GM21526 (cell line): ENCODE measurements around the gene EFHC1.

ENCODE experiments used
- ATAC-seq: cut with Tn5 transposase; IDR thresholded peaks from one replicate; pipeline ENCODE4 v1.9.1; 2021; ENCODE audit warnings: moderate library complexity; ENCODE audit not compliant: unreplicated experiment, low FRiP score

Gene EFHC1

DNA sequence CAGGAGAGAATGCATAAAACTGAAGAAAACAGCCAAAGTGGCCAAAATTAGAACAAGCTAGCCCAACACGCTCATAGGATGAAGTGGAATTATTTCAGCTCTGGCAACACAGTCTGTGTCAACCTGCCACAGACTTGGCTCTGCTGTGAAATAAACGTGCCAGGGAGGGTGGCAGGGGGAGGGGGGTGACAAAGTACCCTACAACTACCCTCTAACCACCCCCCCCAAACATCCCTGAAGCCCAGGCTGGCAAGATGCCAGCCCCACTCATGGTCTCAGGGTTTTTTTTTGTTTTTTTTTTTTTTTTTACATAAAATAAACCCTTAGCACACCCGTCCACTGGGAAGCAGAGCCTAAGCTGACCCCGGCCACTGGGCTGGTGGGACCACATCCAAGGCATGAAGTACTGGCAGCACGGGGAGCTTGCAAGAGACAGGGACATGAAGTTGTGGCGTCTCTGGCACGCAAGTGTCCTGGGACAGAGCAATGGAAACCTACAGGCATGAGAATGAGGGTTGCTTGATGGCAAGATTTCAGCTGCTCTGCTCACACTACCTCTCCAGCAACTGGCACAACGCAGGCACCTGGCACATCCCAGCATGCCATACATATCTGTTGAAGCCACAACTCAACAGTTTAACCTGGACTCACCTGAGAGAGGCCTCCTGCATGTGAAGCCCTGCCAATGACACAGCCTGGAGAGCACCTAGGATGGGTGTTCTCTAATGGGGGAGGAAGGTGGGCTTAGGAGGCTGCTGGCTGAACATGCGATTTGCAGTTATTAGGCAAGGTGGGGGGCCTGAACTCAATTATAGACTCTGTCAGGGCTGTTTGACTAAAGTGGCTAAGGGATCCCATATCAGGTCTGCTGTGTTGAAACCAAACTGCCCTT lies 80.3 kb downstream of the EFHC1 start:
- ATAC-seq = no peak

DNA sequence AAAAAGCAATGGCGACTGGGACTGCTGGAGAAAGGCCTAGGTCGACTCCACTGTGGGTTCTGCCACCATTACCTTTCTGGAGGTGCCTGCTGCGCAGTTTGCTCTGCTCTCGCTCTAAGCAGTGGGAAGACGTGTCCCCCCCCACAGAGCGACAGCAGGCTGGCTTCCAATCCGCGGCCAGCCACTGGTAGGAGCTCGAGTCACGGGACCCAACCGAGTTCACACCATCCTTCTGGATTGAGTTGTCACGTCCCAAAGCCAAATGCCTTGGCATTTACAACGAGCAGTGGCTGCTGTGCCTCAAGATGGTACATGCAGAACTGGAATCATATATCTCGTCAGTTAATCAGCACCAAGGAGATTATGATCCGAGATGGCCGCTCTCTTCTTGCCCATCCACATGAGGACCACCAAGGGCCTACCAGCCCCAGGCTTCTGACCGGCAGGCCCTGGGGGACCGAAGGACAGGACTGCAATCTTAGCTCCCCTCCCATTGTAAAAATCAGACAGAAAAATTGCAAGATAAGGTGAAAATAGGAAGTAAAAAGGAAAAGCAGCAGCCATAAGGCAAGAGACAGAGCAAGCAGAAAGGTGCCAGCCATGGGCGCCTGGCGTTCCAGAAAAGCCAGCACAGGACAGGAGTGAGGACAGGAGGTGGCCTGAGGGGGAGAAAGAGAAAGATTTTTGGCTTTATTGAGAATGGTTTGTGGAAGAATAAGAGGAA lies 82.3 kb downstream of the EFHC1 start:
- no peak for ATAC-seq

DNA sequence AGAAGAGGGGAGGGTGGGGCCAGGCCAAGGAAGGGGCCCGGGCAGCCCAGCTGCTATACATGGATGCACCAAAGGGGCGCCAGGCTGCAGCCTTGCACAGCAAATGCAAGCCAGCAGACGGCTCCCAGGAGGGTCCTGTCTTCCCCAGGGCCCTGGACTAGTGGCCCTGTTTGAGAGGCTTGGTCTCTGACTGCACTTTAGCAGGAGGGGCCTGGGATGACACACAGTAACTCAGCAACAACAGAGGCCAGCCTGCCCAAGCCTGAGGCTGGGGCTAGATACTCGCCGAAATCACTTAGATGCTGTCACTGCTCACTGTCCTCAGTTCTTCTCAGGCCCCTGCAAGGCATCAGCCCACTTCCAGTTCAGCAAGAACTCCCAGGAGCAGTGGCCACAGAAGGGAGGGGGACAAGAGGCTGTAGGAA lies 83.2 kb downstream of the EFHC1 start:
- ATAC-seq = no peak

DNA sequence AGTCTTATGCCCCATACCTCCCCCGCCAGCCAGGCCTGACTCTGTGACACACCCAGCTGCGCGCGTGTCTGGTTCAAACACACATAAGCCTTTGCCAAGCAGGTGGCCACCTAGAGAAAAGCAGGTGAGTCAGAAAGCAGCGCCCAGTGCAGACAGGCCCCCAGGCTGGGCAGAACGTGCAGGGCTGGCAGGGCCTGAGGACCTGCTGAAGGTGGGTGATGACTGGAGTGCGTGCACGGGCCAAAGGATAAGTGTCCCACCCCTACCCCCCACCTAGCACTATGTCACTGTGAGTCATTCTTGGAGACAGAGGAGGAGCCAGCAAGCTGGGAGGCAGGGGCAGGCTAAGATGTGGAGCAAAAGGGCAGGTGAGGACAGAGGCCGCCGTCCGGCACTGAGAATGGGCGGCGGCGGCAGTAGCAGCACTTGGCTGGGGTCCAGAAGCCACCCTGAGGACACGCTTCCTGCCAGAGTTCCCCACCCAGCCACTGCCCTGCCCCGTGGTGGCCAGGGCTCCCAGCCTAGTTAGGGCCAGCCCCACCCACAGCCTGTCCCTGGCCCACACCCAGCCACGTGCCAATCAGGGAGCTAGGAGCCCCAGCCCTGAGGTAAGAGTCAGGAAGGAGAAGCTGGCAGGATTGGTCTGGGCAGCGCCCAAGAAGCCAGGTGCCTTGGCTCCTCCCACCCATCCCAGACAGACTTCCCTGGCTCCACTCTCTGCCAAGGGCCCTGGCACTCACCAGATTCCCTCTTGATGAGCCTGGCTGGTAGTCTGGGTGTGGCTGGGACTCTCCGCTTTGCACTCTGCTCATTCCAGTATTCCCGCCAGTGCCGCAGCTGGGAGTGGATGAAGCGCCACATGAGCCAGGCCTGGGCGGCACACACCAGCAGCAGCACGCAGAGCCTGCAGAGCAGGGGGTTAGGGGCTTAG lies 84.0 kb downstream of the EFHC1 start:
- ATAC-seq = no peak

DNA sequence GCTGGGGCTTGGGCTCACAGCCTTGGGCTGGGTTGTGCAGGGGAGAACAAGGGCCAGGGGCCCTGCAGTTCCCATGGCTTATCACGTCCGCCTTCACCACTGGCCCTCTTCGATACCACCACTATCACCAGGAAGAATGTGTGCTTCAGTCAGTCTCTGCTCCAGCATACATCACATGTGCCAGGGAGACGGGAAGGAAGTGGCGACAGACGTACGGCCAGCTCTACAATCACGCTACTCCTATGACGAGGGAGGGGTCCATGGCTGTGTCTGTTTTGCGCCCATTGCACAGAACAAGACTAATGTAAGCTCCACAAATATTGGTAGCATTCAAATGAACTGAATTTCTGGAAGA lies 84.6 kb downstream of the EFHC1 start:
- ATAC-seq = no peak

DNA sequence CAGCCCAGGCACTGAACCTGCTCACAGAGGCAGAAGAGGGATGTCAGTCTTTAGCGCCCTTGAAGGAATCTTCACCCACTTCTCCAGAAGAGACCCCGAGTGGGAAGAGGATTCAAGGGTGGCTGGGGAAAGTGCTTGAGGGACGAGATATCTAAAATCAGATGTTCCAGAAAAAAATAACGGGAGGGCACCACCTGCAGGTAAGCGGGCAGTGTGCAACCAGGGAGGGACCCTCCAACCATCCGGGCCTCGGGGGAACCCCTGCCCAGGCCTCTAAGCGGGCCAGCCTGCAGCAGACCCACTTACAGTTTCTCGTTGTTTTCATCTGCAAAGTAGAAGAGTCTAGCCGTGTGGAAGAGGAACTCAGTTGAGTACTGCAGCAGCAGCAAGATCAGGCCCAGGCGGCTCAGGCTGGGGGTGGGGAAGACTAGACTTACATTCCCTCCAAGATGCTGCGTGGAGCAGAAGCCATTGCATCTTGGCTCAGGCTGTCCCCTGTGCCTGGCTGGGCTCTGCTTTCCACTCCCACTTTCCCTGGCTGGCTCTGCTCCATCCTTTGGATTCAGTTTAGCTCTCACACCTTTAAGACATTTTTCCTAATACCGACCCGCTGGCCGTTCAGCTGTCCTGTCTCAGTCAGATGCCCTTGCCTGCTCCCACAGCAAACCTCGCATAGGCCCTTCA lies 85.7 kb downstream of the EFHC1 start:
- ATAC-seq = no peak

DNA sequence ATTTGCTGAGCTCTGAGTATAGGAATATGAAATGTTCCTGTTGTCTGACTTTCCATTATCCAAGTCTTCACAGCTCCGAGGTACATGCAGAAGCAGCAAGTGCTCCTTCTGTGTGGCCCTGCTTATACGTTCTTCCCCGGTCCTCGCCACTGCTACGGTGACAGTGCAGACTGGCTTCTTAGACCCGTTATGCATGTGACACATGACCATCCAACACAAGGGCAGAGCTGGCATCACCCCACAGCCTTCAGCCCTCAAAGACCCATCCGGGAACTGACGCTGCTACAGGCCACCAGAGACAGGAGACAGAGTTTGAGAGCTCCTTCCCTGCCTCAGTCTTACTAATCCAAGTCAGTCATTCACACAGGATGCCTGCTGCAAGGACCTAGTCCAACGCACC lies 86.3 kb downstream of the EFHC1 start:
- ATAC-seq = no peak

DNA sequence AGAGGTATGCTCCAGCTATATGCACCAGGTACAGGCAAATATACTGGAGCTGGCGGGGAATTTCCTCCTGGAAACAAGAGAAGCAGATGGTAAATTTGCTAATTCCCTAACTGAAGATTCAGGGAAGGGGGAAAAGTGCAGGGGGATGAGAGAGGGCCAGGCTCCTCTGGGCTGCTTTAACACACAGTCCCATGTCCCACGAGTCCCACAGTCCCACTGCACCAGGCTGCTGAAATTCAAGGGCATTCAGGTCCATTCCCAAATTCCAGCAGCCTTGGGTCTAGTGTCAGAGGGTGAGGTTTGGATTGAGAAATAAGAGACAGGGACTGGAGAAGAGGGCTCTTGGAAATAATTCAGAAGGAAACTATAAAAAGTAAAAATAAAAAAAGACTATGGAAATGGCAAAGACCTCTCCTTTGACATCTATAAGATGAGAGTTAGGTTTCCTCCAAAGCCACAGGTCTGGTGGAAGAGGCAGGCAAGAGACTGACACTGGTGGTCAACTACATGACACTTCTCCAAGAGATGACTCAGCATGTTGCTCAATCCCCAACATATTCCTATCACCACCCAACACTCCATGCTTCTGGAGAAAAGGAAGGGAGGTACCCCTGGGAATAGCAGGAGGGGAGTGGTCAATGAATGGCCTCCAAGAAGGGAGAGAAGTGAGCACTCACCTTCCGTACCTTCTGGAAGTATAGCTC lies 87.6 kb downstream of the EFHC1 start:
- ATAC-seq = no peak

DNA sequence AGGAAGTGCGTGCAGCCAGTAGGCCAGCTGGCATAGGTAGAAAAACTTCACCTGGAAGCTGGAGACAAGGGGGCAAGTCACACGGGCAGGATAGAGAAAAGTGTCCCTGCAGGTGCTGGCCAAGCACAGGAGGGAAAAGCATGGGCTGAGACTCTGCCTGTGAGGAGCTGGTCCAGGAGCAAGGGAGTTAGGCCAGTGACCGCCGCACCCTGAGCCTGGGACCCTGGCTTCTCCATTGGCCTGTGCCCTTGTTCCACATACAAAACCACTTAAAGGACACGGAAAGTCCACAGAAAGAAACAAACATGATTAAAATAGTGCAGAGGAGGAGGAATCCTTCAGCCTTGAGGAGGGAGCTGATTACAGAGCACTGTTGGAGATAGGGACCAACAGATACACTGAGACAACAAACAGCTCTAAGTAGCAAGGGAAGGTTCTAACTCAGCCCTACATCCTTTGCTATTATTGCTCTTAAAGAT lies 88.2 kb downstream of the EFHC1 start:
- ATAC-seq = no peak

DNA sequence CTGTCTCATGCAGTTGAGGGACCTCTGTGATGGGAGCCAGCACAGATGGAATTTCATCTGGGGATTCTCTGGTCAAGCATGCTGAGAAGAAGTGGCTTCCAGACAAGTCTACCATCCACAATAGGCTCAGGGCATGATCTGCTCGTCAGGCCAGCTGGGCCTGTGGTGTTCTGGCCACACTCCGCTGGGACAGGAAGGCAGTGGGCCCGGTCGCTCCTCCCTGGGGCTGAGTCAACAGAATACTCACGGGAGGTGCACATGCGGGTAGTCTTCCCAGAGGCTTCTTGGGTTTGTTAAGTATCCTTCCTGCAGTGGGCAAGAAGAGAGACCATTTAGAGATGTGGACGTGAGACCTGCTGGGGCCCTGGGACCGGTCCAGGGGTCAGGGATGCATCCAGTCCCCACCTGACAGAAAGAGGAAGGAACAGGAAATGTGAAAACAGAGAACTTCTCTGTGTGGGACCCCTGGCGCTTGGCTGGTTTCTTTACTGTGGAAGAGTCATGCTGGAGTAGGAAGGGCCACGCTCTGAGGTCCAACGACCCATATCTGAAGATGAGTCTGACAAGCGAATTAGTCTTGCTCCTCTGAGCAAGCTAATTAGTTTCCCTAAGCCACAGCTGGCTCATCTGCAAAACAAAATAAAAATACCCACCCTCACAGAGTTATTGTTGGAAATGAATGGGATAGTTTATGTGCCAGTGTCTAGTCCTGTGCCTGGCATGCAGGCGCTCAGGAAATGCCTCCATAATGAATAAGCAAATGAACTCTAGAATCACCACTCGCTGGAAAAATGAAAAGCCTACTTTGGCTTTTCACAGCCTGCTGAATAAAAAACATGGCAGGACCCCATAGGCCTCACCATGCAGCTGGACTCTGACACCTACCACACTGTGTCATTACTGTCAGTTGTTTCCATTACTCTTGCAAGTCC lies 89.4 kb downstream of the EFHC1 start:
- ATAC-seq = no peak

DNA sequence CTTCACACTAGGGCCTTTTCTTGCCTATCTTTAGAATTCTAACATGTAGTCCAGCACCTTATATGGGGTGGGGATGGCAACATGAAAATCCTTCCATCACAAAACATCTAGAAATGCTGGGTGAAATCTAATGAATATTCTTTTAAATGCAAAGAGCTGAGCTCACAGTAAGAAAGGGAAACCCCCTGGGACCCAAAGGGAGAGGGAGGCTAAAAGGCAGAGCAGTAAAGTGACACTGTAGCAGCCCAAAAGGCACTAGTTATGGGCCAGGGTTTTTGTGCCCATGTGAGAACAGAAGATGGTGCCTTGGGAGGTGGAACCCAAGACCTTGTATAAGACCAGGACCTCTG lies 90.0 kb downstream of the EFHC1 start:
- ATAC-seq = no peak

DNA sequence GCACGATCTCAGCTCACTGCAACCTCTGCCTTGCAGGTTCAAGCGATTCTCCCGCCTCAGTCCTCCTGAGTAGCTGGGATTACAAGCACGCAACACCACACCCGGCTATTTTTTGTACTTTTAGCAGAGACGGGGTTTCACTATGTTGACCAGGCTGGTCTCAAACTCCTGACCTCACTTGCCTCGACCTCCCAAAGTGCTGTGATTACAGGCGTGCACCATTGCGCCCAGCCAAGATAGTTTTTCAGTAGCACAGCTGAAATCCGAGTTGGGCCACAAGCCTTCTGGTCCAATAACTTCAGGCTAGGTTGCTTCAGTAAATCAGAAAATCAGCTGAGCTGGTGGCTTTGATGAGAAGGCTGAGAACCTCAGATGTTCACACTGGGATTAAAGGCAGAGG lies 91.0 kb downstream of the EFHC1 start:
- ATAC-seq = no peak

DNA sequence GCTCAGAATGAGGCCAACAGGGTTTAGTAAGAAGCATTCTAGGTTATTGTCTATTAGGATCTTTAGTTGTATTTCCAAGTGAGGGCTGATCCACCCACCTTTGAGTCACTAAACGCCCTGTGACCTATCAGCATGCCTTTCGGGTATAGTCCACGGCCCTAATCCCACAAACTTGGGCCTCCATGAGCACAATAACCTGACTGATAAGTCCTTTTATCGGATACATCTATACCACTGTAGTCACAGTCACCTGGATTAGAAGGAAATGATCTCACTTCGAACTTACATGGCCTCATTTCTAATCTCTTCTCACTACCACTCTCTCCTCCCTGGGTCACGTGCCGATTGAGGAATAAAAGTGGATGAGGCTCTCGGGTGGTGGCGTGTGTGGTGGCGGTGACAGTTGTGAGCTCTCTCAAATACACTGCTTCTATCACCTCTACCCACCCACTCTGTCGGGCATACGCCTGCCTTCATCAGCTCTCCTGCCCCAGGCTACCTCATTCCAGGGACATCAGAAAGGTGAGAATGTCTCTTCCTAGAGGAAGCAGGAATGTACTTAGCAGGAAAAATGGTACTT lies 91.5 kb downstream of the EFHC1 start:
- ATAC-seq = no peak

DNA sequence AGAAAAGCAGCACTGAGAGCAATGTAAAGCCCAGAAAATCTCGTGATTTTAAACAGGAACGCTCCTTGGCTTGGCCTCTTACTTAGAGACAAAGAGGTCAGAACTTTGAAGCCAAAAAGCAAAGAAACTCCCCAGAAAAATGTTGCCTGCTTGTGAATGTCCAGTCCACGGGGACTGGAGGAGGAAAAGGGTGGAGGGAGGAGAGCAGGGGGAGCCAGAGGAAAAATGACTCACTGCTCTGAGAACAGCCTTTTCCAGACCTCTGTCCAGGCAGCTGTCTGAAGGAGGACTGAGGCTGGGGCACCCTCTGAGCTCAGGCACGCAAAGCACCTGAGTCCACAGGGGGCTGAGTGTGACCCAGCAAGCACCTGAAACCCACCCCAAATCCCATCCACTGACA lies 92.1 kb downstream of the EFHC1 start:
- ATAC-seq = no peak

DNA sequence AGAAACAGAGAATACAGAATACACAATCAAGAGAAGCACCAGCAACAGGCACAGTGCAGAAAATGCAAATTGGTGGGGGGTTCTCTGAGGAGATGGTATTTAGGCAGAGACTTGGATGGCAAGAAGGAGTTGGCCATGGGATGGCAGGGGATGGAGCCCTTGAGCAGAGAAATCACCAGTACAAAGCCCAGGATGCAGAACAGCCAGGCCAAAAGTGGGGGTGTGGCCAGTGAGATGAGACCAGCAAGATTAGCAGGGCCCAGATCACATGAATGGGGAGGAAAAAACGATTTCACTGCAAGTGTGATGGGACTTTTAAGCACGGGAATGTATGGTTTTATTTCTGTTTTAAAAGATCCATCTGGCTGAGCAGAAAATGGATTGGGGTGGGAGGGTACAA lies 93.3 kb downstream of the EFHC1 start:
- no peak for ATAC-seq

DNA sequence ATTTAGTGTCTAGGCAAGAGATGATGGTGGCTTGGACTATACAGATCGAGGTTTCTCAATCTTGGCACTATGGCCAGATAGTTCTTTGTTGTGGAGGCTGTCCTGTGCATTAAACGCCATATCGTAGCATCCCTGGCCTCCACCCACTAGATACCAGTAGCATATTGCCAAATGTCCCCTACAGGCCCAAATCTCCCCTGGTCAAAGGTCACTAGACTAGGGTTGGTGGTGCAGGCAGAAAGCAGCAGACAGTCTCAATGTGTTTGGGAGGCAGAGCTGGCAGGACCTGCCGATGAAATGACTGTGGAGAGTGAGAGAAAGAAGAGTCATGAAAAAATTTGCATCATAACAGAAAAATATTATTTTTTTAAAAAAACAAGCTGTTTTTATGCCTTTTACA lies 93.8 kb downstream of the EFHC1 start:
- ATAC-seq = no peak

DNA sequence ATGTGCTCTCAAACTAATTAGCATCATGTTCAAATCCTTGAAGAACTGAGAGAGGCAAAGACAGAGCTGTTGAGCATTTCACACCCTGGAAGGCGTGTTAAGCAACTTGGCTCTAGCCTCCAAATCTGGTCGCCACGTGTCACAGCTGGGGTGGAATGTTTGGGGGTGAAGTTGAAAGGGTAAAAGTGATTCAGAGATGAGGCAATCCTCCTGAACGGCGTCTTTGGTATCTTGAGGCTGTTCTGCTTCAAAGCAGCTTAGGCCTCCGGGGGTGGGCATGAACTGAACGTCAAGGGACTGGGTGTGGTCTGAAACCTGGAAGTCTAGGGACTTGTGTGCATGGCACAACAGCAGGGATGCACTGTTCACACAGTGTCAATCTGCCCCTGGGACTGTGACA lies 94.4 kb downstream of the EFHC1 start:
- ATAC-seq = no peak

DNA sequence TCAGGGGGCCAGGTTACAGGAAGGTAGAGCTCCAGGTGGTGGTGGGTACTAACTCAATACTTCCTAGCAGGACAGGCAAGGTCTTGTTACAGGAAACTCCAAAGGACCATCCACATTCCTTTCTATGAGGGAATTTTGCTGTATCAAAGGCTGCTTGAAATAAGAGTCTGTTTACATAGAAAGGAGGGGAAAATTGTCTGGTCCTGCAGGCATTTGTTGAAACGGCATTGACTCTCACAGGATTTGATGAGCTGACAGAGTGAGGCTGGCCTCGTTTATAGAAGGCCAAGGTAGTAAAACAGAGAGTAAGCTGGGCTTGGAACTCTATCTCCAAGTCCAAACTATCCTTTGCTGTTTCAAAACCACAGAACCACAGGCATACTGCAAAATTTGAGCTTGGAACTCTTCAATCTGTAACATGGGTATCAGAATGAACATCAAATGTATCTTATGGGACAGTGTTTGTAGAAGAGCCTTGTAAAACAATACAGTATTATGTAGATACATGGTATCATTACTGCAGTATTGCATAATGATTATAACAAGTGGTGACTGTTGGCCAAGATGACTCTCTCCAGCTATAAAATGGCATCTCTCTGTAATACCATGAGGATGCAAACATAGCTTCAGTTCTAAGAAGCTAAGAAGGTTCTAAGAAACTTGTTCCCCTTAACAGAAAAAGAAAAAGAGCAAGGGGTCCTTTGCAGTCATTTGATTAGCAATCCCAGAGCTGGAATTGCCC lies 95.2 kb downstream of the EFHC1 start:
- no peak for ATAC-seq
